Tongue (tissue), 2 donors: ENCODE data around the gene HADH. TPM values are rescaled to one million over a fixed set of nuclear protein-coding genes. Genes with fewer than 3 reads are reported as not detected.
"Not testable (repeated sequence)": the region's sequence is repeated elsewhere in the genome, so short reads cannot be mapped to it uniquely, and the experiment has no call there.

Experiments used
- DNase-seq: peaks from one replicate; pipeline ENCODE4 v3.0.0-alpha.2; 2015
- total RNA-seq: library from RNA; depleted of rRNA; stranded (reverse); fragments of >200 nt; gene quantifications from one replicate; pipeline ENCODE4 v1.2.3, GENCODE V29; 2014

HADH gene
- total RNA-seq, 1 donor from 2014 or later = 70.7 TPM

- peak; percentile 59 for DNase-seq
Measured at GRCh38 chr4:107996949-107997788, 7.5 kb downstream of the HADH start.

GRCh38 chr4:107997794-107998193 lies 8.1 kb downstream of the HADH start:
- DNase-seq = no peak

- DNase-seq = no peak
Measured at GRCh38 chr4:107999932-108000539, 10.3 kb downstream of the HADH start.

GRCh38 chr4:108001540-108002135 lies 11.9 kb downstream of the HADH start:
- no peak for DNase-seq

- no peak for DNase-seq
Measured at GRCh38 chr4:108003982-108004515, 14.4 kb downstream of the HADH start.

GRCh38 chr4:108004646-108005045 lies 15.0 kb downstream of the HADH start:
- no peak for DNase-seq

- no peak for DNase-seq
Measured at GRCh38 chr4:108005807-108006206, 16.1 kb downstream of the HADH start.

GRCh38 chr4:108006361-108006760 lies 16.7 kb downstream of the HADH start:
- no peak for DNase-seq

- no peak for DNase-seq
Measured at GRCh38 chr4:108007984-108008383, 18.3 kb downstream of the HADH start.

GRCh38 chr4:108008721-108009120 lies 19.0 kb downstream of the HADH start:
- DNase-seq = no peak

GRCh38 chr4:108010167-108010566 lies 20.5 kb downstream of the HADH start:
- DNase-seq = no peak

- not testable (repeated sequence) for DNase-seq
Measured at GRCh38 chr4:108012382-108012781, 22.7 kb downstream of the HADH start.

GRCh38 chr4:108013327-108013726 lies 23.6 kb downstream of the HADH start:
- DNase-seq = no peak

GRCh38 chr4:108013955-108014354 lies 24.3 kb downstream of the HADH start:
- no peak for DNase-seq

GRCh38 chr4:108018040-108018883 lies 28.6 kb downstream of the HADH start:
- DNase-seq = peak; percentile 94

GRCh38 chr4:108018884-108019187 lies 29.1 kb downstream of the HADH start:
- DNase-seq = no peak

GRCh38 chr4:108024085-108024877 lies 34.6 kb downstream of the HADH start:
- DNase-seq = no peak

- no peak for DNase-seq
Measured at GRCh38 chr4:108024878-108025165, 35.1 kb downstream of the HADH start.

- DNase-seq = no peak
Measured at GRCh38 chr4:108029016-108029720, 39.5 kb downstream of the HADH start.

GRCh38 chr4:108029731-108030130 lies 40.0 kb downstream of the HADH start:
- DNase-seq = no peak

GRCh38 chr4:108030332-108030731 lies 40.6 kb downstream of the HADH start:
- DNase-seq = peak; percentile 82
